ENCODE results near the gene PGD. TPM values are rescaled to one million over a fixed set of nuclear protein-coding genes. Genes with fewer than 3 reads are reported as not detected.

PGD gene
- polyA plus RNA-seq, 1 donor from 2014 or later = 108 TPM

DNA sequence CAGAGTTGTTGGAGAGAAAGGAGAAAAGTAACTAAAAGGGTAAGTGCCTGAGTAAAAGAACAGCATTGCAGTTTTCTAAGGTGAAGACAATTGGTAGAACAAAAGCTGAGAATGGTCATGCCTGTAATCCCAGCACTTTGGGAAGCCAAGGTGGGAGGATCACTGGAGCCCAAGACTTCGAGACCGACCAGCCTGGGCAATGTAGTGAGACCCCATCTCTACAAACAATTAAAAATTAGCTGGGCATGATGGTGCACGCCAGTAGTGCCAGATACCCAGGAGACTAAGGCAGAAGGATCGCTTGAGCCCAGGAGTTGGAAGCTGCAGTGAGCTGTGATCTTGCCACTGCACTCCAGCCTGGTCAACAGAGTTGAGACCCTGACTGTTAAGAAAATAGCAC, 15.2 kb upstream of the PGD start:
- H3F3A ChIP-seq (ENCODE audit: insufficient read depth, low read length, poor library complexity, severe bottlenecking) = no peaks in the 10 kb centered on the region
- no peak overlapping the region for H3K4me3 ChIP-seq (ENCODE audit: low read length)
- H3K9me3 ChIP-seq (ENCODE audit: low read length) = no peaks in the 10 kb centered on the region
- no peaks in the 10 kb centered on the region for H3K9me2 ChIP-seq (ENCODE audit: insufficient read depth, low read length)
- H3K9ac ChIP-seq (ENCODE audit: low read length) = no peak overlapping the region
- no peaks in the 10 kb centered on the region for H4K20me1 ChIP-seq (ENCODE audit: insufficient read depth)
- peaks cover 6% of the 10 kb centered on the region for H3K36me3 ChIP-seq (ENCODE audit: insufficient read depth, low read length)
- no peaks in the 10 kb centered on the region for H3K79me2 ChIP-seq (replicated peaks; ENCODE audit: insufficient read depth, low read length)
- H2AFZ ChIP-seq (ENCODE audit: low read depth, low read length) = no peak overlapping the region
- no peak overlapping the region for H3K27ac ChIP-seq (ENCODE audit: low read length)
- no peak for TF ChIP-seq SMC3 (conservative IDR thresholded peaks at IDR 0.05; ENCODE audit: poor library complexity)
- TF ChIP-seq, protein P1, sequence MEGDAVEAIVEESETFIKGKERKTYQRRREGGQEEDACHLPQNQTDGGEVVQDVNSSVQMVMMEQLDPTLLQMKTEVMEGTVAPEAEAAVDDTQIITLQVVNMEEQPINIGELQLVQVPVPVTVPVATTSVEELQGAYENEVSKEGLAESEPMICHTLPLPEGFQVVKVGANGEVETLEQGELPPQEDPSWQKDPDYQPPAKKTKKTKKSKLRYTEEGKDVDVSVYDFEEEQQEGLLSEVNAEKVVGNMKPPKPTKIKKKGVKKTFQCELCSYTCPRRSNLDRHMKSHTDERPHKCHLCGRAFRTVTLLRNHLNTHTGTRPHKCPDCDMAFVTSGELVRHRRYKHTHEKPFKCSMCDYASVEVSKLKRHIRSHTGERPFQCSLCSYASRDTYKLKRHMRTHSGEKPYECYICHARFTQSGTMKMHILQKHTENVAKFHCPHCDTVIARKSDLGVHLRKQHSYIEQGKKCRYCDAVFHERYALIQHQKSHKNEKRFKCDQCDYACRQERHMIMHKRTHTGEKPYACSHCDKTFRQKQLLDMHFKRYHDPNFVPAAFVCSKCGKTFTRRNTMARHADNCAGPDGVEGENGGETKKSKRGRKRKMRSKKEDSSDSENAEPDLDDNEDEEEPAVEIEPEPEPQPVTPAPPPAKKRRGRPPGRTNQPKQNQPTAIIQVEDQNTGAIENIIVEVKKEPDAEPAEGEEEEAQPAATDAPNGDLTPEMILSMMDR (IDR thresholded peaks at IDR 0.05; ENCODE audit: poor library complexity, severe bottlenecking) = no peak
- no peak overlapping the region for H3K4me2 ChIP-seq (ENCODE audit: low read length)
- no peaks in the 10 kb centered on the region for H3K27me3 ChIP-seq (ENCODE audit: insufficient read depth, low read depth, low read length)

DNA sequence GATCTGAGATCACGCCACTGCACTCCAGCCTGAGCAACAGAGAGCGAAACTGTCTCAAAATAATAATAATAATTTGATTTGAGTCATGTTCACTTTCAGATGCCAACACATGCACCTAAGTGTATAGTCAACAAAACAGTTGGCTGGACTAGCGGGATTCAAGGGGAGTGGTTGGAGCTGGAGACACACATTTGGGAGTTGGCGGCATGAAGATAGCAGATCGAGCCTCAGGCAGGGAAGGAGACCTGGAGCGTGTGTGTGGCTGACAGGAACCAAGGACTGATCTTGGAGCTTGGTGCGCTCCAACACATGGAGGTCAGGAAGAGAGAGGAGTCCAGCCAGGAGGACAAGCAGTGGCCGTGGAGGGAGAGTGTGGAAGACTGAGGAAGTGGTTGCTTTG, 14.6 kb upstream of the PGD start:
- no peaks in the 10 kb centered on the region for H3F3A ChIP-seq (ENCODE audit: insufficient read depth, low read length, poor library complexity, severe bottlenecking)
- no peak overlapping the region for H3K9ac ChIP-seq (ENCODE audit: low read length)
- H3K4me2 ChIP-seq (ENCODE audit: low read length) = no peak overlapping the region
- H3K27ac ChIP-seq (ENCODE audit: low read length) = no peak overlapping the region
- no peak overlapping the region for H2AFZ ChIP-seq (ENCODE audit: low read depth, low read length)
- TF ChIP-seq RAD21 (conservative IDR thresholded peaks at IDR 0.05) = no peak
- no peak for TF ChIP-seq EP300 (conservative IDR thresholded peaks at IDR 0.05; ENCODE audit: poor library complexity, severe bottlenecking)
- TF ChIP-seq, protein P2, sequence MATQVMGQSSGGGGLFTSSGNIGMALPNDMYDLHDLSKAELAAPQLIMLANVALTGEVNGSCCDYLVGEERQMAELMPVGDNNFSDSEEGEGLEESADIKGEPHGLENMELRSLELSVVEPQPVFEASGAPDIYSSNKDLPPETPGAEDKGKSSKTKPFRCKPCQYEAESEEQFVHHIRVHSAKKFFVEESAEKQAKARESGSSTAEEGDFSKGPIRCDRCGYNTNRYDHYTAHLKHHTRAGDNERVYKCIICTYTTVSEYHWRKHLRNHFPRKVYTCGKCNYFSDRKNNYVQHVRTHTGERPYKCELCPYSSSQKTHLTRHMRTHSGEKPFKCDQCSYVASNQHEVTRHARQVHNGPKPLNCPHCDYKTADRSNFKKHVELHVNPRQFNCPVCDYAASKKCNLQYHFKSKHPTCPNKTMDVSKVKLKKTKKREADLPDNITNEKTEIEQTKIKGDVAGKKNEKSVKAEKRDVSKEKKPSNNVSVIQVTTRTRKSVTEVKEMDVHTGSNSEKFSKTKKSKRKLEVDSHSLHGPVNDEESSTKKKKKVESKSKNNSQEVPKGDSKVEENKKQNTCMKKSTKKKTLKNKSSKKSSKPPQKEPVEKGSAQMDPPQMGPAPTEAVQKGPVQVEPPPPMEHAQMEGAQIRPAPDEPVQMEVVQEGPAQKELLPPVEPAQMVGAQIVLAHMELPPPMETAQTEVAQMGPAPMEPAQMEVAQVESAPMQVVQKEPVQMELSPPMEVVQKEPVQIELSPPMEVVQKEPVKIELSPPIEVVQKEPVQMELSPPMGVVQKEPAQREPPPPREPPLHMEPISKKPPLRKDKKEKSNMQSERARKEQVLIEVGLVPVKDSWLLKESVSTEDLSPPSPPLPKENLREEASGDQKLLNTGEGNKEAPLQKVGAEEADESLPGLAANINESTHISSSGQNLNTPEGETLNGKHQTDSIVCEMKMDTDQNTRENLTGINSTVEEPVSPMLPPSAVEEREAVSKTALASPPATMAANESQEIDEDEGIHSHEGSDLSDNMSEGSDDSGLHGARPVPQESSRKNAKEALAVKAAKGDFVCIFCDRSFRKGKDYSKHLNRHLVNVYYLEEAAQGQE (IDR thresholded peaks at IDR 0.05; ENCODE audit: borderline replicate concordance) = no peak
- TF ChIP-seq EZH2 (IDR thresholded peaks at IDR 0.05; ENCODE audit: borderline replicate concordance, insufficient read depth, low read length, poor library complexity, severe bottlenecking) = no peak
- TF ChIP-seq TAF1 (IDR thresholded peaks at IDR 0.05; ENCODE audit: low read depth) = no peak
- no peak for TF ChIP-seq SMC3 (conservative IDR thresholded peaks at IDR 0.05; ENCODE audit: poor library complexity)
- no peak for TF ChIP-seq POLR2AphosphoS5 (IDR thresholded peaks at IDR 0.05)
- TF ChIP-seq MXI1 (conservative IDR thresholded peaks at IDR 0.05; ENCODE audit: poor library complexity, severe bottlenecking) = no peak
- TF ChIP-seq, protein P1 (IDR thresholded peaks at IDR 0.05; ENCODE audit: poor library complexity, severe bottlenecking) = no peak
- no peaks in the 10 kb centered on the region for H3K27me3 ChIP-seq (ENCODE audit: insufficient read depth, low read depth, low read length)
- H4K20me1 ChIP-seq (ENCODE audit: insufficient read depth) = no peaks in the 10 kb centered on the region
- peaks cover 1% of the 10 kb centered on the region for H3K36me3 ChIP-seq (ENCODE audit: insufficient read depth, low read length)
- H3K9me3 ChIP-seq (ENCODE audit: low read length) = no peaks in the 10 kb centered on the region
- H3K9me2 ChIP-seq (ENCODE audit: insufficient read depth, low read length) = no peaks in the 10 kb centered on the region
- no peak overlapping the region for H3K4me3 ChIP-seq (ENCODE audit: low read length)
- no peaks in the 10 kb centered on the region for H3K79me2 ChIP-seq (replicated peaks; ENCODE audit: insufficient read depth, low read length)

Measured in neural cell (in vitro differentiated cells).